Measurements from ENCODE around the gene GOLPH3L.

Gene GOLPH3L

GRCh38 chr1:150696995-150697927 is at the start of gene GOLPH3L:
Gene GOLPH3L, minus strand, starts transcription at chr1:150697154. Its CDS starts 2,316 bp downstream, at chr1:150694838.
- Histone ChIP-seq H3K4me1 (ENCODE audit: control insufficient read depth, insufficient read depth, low read length) (no peaks in the 10 kb centered on the region), H3K27ac (ENCODE audit: extremely low read depth, low read depth, low read length) (peak within 1 kb of the TSS; percentile 29; the same call in 1 of the 2 replicates), H3K36me3 (ENCODE audit: control insufficient read depth in 2 of 2, insufficient read depth in 1 of 2, low read length in 2 of 2) (peaks cover 17 to 26% of the 10 kb centered on the region in 2 experiments), H3K4me3 (ENCODE audit: low read depth, low read length) (peak within 1 kb of the TSS; percentile 63), H3K9me3 (ENCODE audit: control insufficient read depth, insufficient read depth, low read depth, low read length) (no peaks in the 10 kb centered on the region)
- CTCF ChIA-PET = interaction anchor here (0.5 to 1.3 kb wide), 9 partner anchors 10 to 225 kb away, joined by 3 to 6 read pairs (median 4); no protein-coding TSS in a partner anchor
- POLR2A ChIA-PET = interaction anchor here (0.5 to 2.6 kb wide), 13 partner anchors 22 to 477 kb away, joined by 3 to 30 read pairs (median 3); partner anchors contain the start of genes ENSA, MCL1 and SETDB1
- peak; percentile 82 for TF ChIP-seq ZBTB17 (tag by site-specific recombination; IDR thresholded peaks at IDR 0.05)
- no peak for TF ChIP-seq ZNF548 (tag by site-specific recombination; IDR thresholded peaks at IDR 0.05)
- TF ChIP-seq ZNF664 (tag by site-specific recombination; IDR thresholded peaks at IDR 0.05) = peak; percentile 100
- no peak for TF ChIP-seq ZNF202 (tag by site-specific recombination; IDR thresholded peaks at IDR 0.05; ENCODE audit: borderline replicate concordance)
- TF ChIP-seq ZNF580 (tag by site-specific recombination; IDR thresholded peaks at IDR 0.05) = no peak; the same call in 1 of the 2 replicates
- no peak for TF ChIP-seq ZNF707 (tag by site-specific recombination; IDR thresholded peaks at IDR 0.05)
- TF ChIP-seq SCRT2 (tag by site-specific recombination; IDR thresholded peaks at IDR 0.05) = peak; percentile 50; the same call in 1 of the 2 replicates
- no peak for TF ChIP-seq PRDM4 (tag by site-specific recombination; IDR thresholded peaks at IDR 0.05)
- TF ChIP-seq HOXD13 (CRISPR knock-in tag; IDR thresholded peaks at IDR 0.05; ENCODE audit: borderline replicate concordance) = no peak
- no peak; the same call in 1 of the 2 replicates for TF ChIP-seq ZFHX2 (tag by site-specific recombination; conservative IDR thresholded peaks at IDR 0.05)
- TF ChIP-seq GLI2 (tag by site-specific recombination; IDR thresholded peaks at IDR 0.05; ENCODE audit: borderline replicate concordance, low read depth) = no peak
- TF ChIP-seq ZNF211 (tag by site-specific recombination; IDR thresholded peaks at IDR 0.05; ENCODE audit: low read depth) = no peak
- no peak for TF ChIP-seq ZNF510 (tag by site-specific recombination; IDR thresholded peaks at IDR 0.05; ENCODE audit: insufficient replicate concordance)
- 0 out of 2 replicates have a peak, but pooled peaks have one; percentile 16 for TF ChIP-seq ZNF629 (tag by site-specific recombination; IDR thresholded peaks at IDR 0.05)
- TF ChIP-seq ZNF660 (tag by site-specific recombination; IDR thresholded peaks at IDR 0.05) = peak; percentile 35; the same call in 1 of the 2 replicates
- TF ChIP-seq ZBTB11 (tag by site-specific recombination; conservative IDR thresholded peaks at IDR 0.05; ENCODE audit: low read depth) = no peak
- TF ChIP-seq SP7 (tag by site-specific recombination; IDR thresholded peaks at IDR 0.05) = 0 out of 2 replicates have a peak, but pooled peaks have one; percentile 36
- peak; percentile 13; the same call in 1 of the 2 replicates for TF ChIP-seq MZF1 (tag by site-specific recombination; IDR thresholded peaks at IDR 0.05; ENCODE audit: borderline replicate concordance)
- TF ChIP-seq ZNF350 (tag by site-specific recombination; IDR thresholded peaks at IDR 0.05) = peak; percentile 92
- 0 out of 2 replicates have a peak, but pooled peaks have one; percentile 41 for TF ChIP-seq ZNF184 (tag by site-specific recombination; IDR thresholded peaks at IDR 0.05)
- 0 out of 2 replicates have a peak, but pooled peaks have one; percentile 18 for TF ChIP-seq PRDM6 (tag by site-specific recombination; IDR thresholded peaks at IDR 0.05)
- no peak for TF ChIP-seq ZNF549 (tag by site-specific recombination; IDR thresholded peaks at IDR 0.05)
- no peak for TF ChIP-seq ZNF701 (tag by site-specific recombination; IDR thresholded peaks at IDR 0.05)
- no peak for TF ChIP-seq ZIC2 (tag by site-specific recombination; IDR thresholded peaks at IDR 0.05)
- no peak for TF ChIP-seq SALL2 (tag by site-specific recombination; IDR thresholded peaks at IDR 0.05; ENCODE audit: borderline replicate concordance)
- TF ChIP-seq ZFP37 (tag by site-specific recombination; IDR thresholded peaks at IDR 0.05) = no peak

Measured in HEK293 (cell line).